Stimulated activated CD4-positive, alpha-beta T cell treated with anti-CD3 and anti-CD28 coated beads, Interleukin-15, amount 100 ng/mL, for 48 hours (primary cell): ENCODE data around the gene CSF1.

ENCODE experiments used
- DNase-seq, 2 donors: peaks; one replicate each; pipeline ENCODE4 v3.0.0-alpha.2; 2020; ENCODE audit warnings: low read depth in 2 of 2

The CSF1 gene

DNA sequence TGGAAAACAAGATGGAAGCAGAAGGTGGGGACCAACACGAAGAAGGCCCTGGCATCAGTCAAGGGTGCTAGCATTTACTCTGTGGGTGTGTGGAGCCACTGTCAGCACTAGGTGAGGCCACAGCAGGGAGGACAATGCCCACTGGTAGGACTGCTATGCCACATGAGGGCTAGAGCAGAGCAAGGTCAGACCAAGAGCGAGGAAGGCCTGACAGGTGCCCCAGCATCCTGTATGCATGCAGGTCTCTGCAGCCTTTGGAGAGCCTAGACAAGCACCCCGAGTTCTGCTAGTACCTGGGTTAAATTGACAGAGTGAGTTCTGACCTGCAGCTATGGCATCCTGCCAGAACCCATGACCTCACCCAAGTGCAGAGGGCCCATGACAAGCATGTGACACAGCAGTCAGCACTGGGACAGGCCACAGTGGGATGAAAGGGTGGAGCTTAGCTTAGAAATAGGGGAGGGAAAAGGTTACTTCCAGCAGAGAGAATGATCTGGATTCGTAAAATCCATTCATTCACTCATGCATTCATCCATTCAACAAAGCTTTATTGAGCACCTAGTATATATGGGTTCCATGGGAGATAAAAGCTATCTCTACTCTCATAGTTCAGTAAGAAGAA lies 9.0 kb upstream of the CSF1 start:
- DNase-seq, result no peak

DNA sequence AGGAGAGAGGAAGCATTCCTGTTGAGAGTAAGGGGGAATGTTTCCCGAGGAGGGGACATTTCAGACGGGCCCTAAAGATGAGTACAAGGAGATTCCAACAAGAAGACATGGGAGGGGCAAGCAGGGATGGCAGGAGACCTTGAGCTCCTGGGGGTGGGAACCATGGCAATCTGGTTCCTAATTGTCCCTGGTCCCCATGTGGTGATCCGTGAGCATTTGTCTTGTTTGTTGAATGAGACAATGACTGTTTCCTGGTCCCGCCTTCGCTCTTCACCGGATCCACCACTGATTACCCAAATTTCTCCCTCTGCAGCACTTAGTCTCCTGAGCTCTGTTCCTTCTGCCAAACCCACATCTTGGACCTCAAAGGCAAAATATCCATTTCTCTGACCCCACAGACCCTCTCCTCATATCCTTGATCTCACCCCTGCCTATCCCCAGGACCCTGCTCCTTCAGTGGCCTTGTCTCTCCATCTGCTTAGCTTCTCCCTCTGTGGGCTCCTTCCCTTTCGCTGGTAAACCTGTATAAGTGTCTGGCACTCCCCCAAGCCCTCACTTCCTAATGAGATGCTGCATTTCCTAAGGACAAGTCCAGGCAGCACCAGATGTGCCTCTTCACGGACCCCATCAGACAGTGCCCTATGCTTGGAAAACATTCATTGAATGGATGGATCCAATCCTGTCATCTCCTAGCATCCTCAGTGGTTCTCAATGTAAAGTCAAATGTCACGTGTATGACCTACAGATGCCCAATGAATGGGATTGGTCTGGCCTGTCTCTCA lies 8.3 kb upstream of the CSF1 start:
- no peak for DNase-seq

DNA sequence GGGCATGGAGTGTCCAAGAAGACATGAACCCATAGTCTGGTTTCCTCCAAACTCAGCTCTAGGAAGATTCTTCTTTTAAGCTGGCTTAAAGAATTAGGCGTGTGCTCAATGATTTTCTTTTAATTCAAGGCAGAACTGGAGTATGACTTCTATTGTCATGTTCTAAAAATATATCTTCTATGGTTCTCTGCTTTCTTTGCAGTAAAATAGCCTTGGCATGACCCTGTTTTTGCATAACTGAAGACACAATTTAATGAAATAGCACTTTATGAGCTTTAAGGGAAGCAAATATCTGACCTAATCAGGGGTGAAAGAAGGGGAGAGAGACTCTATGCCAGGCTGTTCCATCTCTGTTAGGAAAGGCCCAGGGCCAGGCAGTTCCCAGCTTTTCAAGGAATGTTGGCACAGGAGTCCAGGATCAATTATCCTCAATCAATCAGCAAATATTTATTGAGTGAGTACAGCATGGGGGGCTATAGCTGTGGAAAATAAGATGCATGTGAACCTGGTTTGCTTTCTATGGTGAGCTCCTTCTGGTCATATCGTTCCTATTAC lies 7.2 kb upstream of the CSF1 start:
- DNase-seq, result no peak

GRCh38 chr1:109904105-109904817 lies 6.4 kb upstream of the CSF1 start:
- DNase-seq, result no peak

- DNase-seq, result no peak
Measured at GRCh38 chr1:109905491-109905890, 5.2 kb upstream of the CSF1 start.

DNA sequence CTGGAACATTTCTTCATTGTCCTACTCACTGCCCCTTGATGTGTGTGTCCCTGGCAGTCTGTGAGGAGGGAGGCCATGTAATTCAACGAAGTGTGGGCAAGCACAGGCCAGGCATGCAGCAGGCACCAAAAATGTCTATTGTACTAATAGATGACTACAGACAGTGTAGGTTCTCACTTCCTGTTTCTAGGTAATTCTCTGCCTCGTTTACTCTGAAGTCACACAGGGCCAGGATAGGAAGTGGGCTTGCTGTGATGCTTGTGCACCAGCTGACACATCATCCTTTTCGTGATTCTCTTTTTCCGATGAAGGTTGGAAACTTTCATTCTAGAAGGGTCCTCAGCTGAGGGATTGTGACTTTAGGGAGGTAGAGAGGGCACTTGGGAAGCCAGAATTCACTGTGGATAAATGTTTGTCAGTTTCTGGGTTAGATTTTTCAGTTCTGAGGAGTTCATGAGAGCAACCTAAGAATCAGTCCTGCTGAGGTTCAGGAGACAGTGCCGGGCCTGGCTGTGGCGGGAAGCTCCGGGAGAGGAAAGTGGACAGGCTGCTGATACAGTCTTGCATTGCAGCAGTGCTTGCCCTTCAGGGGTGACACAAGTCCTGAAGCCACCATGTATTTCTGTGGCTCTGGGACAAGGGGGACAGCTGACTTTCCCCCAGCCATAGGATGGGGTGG lies 4.3 kb upstream of the CSF1 start:
- DNase-seq, result peak; percentile 45 to 47

DNA sequence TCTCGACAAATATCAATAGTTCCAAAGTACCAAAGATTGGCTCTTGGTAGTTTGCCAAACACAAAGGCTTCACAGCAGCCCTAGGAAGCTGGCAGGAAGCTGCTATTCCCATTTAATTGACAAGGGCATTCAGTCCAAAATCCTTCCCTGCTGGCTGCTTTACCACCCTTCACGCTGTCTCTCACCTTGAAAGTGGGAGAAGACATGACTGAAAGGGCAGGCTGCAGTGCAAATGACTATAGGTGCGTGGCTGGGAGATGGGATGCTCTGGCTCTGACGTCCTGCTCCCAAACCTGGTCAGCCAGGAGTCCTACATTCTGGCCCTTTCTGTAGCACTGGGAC lies 3.8 kb upstream of the CSF1 start:
- DNase-seq, result no peak

DNA sequence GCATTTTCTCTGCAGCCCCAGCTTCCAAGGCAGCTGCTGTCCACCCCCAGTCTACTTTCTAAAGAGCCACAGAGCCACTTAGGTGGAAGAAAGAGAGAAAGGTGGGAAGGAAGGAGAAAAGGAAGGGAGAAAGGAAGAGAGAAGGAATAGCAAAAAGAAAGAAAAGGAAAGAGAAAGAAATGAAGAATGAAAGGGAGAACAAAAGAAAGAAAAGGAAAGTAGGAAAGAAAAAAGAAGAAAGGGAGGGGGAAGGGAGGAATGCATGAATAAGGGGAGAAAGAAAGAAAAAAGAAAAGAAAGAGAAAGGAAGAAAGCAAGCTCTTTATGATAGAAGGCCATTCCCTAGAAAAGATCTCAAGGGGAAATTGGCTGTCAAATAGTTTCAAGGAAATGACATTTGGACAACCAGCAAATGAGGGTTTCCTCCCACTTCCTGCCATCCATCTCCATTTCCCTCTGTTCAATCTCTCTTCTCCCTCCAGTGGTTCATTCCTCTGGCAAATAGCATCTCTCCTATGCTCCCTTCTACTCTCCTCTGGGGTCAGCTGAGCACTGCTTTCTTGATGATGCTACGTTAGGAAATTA lies 3.4 kb upstream of the CSF1 start:
- no peak for DNase-seq

GRCh38 chr1:109908836-109909235 lies 1.8 kb upstream of the CSF1 start:
- no peak for DNase-seq

DNA sequence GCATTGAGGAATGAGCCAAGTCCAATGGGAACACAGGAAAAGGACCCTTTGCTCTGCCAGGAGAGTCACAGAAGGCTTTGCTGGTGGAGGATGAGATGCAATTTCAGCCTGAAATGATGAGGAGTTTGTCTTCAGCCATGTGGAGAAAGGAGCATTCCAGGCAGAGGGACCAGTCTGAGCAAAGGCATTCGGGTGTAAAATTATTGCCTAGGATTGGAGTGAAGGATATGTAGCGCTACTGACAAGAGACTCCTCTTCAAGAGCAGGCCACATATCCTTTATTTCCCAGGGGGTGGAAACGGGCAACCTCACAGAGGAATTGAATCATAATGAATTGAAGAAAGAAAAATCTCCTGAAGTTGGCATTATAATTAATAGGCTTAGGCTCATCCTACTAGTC lies 1.1 kb upstream of the CSF1 start:
- DNase-seq, result no peak

DNA sequence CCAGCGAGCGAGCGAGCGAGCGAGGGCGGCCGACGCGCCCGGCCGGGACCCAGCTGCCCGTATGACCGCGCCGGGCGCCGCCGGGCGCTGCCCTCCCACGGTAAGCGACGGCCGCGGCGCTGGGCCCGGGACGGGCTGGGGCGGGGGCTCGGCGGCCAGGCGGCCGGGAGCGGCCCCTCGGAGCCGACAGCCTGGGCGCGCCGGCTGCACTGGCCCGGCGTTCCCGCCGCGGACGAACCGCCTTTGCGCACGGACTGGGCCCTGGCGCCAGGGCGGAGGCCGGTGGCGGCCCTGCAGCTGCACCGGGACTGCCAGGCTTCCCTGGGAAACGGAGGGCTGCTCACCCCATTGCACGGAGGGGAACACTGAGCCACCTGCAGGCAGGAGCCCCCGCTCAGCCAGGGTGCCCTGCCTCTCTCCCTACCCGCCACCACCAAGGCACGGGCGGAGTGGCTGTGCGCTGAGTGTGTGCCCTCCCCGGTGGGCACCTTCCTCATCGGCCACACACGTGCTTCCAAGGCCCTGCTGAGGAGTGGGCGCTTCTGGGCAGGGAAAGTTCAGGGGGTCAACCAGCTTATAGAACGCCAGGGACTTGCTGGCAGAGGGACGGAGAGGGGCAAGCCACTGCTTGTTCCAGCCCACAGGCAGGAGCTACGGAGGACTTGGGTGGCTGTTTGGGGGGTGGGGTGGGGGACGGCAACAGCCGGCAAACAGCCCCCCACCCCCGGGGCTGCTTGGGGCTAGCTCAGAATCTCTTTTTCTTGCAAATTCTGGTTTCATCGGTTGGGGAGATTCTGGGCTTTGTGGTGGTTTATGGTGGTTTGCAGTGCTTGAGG lies 532 bp downstream of the CSF1 start:
- DNase-seq, result no peak

DNA sequence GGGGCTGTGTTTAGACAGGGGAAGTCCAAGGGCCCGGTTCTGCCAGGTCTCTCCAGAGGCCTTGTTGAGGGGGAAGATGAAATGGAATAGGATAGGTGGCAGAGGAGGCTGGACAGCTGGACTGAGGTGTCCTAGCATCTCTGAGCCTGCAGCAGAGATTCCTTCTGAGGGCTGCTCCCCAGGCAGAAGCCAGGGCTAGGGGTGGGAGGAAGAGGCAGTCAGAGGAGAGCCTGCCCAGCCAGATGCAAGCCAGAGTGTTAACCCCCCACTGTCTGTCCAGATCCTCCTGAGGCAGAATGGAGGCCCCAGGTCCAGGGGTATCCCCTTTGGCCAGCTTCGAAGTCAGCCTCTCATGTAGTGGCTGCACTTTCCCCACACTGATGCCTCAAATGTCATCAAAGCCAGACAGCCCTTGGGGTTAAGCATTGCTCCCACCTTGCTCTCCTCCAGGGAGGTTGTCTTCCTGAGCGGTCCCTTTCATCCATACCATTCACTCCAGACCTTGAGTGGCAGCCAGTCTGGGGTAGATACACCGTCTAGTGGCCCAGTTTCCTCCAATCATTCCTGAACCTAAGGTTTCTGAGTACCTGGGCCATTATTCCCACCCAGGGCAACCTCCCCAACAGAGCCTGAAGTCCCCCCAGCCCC lies 1.7 kb downstream of the CSF1 start:
- no peak for DNase-seq

DNA sequence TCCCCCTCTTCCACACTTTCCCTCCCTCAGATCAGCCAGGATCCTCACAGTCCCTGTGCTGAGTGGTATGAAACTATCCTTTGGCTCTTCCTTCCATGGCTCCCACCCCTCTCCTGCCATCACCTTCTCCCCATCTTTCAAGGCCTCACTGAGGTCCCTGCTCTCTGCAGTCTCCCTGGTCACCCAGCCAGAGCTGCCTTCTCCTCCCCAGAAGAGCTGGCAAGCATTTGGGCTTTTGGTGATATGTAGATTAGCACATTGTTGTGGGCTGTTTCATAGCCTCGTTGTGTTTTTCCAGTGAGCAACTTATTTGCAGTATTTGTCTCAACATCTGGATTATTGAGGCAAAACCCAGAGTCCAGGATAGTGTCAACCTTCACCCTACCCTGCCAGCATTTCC lies 2.2 kb downstream of the CSF1 start:
- no peak for DNase-seq

GRCh38 chr1:109913360-109913879 lies 2.8 kb downstream of the CSF1 start:
- DNase-seq, result no peak

- no peak for DNase-seq
Measured at GRCh38 chr1:109914587-109915240, 4.1 kb downstream of the CSF1 start.

- DNase-seq, result no peak
Measured at GRCh38 chr1:109917051-109917767, 6.6 kb downstream of the CSF1 start.

DNA sequence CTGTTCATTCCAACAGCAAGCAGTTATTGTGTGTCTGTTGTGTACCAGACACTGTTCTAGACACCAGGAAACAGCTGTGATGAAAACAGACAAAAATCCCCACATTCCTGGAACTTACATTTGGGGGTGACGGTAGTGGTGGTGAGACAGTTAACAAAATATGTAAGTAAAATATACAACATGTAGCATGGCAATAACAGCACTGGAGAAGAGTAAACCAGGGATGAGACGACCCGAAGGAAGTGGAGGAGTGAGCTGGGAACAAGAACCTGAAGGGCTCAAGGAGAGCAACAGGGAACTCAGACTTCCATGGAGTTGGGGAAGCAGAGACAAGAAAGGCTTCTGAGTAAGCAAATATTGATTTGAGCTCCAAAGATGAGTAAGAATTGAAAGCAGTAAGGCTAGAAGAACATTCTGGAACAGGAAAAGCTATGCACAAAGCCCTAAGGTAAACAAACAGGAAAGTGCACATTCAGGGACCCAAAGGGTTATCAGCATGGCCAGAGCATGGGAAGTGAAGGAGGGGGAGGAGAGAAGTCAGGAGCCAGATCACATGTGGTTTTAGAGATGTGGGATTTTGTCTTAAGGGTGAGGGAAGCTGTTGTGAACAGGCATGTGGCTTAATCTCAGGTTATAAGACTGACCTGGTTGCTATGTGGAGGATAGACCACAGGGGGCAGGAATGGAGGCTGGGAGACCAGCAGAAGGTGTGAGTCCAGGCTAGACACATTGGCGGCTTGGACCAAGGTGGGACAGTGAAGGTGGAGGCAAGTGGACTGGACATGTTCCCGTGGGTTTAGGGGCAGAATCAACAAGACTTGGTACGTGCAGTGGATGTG lies 7.3 kb downstream of the CSF1 start:
- DNase-seq, result no peak

DNA sequence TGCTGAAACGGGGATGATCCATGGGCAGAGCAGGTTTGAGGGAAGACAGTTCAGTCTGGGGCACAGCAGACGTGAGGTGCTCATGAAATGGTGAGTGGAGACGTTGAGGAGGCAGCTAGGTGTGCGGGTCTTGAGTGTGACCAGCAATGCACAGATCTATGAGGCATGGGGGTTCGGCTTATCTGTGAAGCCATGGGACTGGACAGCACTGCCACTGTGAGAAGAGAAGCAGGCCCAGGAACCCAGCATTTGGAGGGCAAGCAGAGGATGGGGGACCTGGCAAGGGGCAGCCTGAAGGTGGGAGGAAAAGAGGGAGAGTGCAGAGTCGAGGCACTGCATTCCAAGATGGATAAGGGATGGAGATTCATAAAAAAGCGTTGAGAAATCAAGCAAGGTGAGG lies 8.0 kb downstream of the CSF1 start:
- no peak for DNase-seq
